NCI-H1694 treated with DMSO at 0.1 percent for 48 hours (cell line): ENCODE results near the gene AKIRIN2.

Experiments
- DNase-seq: peaks from one replicate; lab custom pipeline; 2025; lab: John Stamatoyannopoulos, UW

AKIRIN2 gene

DNA sequence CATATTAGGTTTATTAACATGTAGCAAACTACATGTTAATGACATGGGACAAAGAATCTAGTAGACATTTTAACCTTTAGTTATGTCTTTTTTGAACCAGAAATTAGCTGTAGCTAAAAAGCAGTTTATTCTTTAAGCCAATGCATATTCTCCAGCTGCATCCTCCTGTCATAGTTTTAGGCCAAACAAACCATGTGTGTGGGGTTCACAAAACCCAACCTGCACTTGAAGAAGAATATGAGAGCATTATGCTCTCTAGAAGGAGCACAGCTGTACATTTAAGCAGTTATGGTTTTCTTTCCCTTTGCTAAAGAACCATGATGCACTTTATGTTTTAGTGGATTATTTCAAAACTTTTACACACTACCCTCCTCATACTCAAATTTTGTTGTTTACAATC lies 46.2 kb downstream of the AKIRIN2 start:
- DNase-seq: no peak

DNA sequence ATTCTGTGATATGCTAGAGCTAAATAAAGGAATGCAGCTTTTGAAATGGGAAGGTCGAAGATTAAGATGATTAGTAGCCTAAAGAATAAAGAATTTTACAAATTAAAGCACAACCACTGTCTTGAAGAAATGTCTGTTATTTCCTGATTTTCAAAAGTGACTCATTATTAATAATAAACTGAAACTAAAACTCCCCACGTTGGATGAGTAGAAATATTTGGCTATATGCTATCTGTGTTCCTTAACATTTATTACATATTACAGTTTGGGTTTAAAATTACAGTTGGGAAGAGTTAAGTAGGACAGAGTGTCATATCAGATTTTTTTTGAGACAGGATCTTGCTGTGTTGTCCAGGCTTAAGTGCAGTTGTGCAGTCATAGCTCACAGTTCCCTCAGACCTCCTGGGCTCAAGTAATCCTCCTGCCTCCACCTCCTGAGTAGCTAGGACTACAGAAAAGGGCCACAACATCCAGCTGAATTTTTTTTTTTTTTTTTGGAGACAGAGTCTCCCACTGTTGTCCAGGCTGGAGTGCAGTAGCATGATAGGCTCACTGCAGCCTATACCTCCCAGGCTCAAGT lies 47.1 kb downstream of the AKIRIN2 start:
- no peak for DNase-seq

DNA sequence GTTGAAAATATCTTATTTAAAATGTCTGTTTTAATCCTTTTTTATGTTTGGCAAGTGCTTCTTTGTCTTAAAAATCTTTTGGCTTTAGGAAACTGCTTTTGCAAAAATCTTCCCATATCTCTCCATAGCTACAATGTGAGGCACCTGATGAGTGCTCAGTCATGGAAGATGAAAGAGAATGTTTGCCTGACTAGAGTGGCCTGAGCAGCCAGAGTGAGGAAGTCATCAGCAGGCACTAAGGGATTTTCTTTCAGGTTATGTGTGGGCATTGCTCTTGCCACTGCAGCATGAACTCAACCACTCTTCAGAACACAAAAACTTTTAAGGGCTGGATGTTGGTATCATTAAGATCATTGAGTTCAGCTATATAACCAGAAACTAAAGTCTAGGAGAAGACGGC lies 47.9 kb downstream of the AKIRIN2 start:
- no peak for DNase-seq

DNA sequence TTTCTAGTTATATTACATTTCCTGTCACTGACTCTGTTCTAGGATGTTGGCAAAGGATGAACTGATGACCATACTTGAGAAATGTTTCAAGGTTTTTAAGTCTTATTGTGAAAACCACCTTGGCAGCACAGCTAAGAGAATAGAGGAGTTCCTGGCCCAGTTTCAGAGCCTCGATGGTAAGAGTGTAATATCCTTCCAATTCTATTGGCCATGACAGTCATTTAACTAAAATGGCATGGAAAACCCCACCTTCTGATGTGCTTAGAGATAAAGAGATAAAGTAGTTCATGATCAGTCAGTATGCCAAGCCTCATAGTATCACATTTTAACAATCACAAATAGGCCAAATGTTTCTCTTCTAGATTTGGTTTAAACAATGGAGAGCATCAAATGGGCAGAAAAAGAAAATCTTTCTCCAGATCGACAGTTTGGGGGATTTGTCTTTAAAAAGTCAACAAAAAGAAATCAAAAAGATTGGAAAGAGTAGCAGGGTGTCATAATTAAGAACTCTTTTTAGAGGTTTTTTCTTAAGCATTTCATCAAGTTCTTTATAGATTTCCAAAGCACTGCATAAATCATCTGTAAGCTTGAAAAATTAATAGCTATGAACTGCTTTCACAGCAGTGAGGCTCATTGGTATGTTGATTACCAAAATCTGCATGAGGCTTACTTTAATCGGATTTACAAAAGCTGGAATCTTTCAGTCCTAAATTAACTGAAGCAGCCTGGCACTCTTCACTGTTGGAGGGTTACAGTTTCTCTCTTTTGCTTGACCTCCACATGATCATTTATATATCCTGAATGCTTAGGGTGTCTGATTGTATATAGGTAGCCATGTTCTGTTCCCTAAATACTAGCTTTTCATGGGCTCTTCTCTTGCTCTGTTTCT lies 48.7 kb downstream of the AKIRIN2 start:
- no peak for DNase-seq

DNA sequence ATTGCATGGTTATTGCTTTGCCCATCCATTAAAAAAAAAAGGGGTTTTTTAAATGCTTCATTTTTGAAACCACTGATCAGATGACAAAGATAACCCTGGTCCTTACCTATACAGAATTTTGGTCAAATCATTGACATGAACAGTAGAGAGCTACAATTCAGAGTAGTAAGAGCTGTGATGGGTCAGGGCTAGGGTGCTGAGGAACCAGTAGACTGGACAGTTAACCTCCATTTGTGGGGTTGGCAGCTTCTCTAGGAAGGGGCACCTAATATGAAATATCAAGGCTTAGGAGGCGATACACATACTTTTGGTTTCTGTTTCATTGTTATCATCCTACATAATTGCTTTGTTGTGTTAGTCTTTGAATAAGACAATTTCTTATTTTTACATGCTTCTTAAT lies 57.0 kb downstream of the AKIRIN2 start:
- DNase-seq: no peak

DNA sequence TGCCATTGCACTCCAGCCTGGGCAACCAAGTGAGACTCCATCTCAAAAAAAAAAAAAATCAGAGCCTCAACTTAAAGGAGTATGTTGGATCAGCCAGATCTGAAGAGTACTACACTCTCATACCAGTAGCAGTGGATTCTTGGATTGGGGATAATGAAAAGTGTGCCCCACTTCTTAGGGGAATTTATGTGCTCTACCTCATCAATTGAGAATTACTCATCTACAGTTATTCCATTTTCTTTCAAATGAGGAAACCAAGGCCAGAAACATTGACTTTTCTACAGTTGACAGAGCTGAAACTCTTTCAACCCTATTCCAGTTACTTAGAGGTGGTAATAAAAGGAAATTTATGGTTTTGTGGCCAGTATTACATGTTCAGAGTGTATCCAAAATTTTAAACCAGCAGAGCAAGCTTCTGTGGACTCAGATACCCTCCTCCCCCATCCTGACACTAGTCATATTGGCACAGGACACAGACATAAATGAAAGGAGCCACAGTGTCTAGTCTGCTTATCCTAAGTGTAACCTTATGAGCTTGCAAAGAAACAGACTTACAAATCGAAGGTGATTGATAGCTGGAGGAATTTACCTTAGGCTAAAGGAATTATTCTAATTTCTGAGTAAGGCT lies 60.9 kb downstream of the AKIRIN2 start:
- DNase-seq: no peak

DNA sequence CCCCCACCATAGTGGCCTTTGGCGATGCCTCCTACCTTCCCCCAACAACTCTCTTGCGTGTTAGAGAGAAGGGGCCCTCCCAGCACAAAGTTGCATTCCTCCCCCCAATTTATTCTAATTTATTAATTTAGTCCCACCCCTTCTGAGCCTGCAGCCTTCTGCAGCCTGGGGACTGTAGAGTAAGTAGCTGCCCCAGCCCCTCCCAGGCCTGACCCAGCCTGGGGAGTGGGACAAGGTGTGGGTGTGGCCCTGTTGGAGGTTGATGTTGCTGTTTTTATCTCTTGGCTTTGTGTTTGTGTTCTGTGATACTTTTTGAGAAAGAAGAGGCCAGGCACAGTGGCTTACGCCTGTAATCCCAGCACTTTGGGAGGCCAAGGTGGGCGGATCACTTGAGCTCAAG lies 62.7 kb downstream of the AKIRIN2 start:
- no peak for DNase-seq

DNA sequence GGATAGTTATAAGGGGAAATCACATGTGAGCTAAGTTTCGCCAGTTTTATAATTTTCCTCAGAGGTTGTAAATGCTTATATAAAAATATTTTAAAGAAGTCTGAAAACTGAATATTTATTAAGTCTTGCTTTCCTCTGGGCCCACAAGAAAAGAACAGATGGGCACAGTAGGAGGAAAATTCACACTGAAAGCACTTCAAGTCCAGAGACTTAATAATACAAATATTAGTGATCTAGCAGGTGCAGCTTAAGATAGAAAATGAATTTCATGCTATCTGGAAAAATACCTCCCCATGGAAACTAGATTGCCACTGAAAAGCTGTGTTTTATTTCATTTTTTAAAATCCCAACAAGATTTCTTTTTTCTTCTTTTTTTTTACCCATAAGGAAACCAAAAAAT lies 64.9 kb downstream of the AKIRIN2 start:
- DNase-seq: no peak

DNA sequence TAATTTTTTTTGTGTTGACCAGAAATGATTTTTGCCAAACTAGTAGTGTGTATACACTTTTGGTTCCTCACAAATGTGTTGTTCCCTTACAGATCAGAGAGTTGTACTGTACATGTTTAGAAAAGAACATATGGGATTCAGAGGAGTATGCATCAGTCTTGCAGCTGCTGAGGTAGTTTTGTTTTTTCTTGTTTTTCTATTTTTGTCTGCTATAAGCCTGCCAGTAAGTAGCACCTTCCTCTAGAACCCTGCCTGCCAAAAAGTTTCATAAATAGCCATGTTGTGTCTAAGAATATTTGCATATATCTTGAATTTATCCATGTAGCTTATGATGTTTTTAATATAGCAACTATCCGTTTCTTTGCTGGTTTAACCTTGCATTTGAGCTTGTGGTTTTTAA lies 65.7 kb downstream of the AKIRIN2 start:
- DNase-seq: no peak

DNA sequence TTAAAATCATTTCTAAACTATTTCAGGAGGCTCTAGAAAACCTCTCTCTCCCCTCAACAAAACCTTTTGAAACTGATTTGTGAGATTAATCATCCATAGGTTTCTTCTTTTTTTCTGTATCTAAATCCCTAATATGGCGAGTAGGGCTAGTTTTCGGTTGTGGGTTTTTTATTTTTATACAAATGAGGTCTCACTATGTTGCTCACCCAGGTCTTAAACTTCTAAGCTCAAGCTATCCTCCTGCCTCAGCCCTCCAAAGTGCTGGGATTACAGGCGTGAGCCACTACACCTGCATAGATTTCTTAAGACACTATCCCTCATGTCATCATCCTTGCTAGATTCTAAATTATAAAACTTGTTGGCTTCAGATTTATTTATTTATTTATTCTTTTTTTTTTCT lies 68.2 kb downstream of the AKIRIN2 start:
- no peak for DNase-seq

DNA sequence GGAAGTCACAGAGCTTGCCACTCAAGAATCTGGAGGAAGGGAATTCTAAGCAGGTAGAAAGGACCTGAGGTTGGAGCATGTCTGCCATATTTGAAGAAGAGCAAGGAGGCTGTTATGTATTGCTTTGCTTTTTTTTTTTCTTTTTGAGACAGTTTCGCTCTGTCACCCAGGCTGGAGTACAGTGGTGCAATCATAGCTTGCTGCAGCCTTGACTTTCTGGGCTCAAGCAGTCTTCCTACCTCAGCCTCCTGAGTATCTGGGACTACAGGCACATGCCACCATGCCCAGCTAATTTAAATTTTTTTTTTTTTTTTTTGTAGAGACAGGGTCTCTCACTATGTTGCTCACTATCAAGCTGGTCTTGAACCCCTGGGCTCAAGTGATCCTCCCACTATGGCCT lies 71.3 kb downstream of the AKIRIN2 start:
- DNase-seq: no peak

DNA sequence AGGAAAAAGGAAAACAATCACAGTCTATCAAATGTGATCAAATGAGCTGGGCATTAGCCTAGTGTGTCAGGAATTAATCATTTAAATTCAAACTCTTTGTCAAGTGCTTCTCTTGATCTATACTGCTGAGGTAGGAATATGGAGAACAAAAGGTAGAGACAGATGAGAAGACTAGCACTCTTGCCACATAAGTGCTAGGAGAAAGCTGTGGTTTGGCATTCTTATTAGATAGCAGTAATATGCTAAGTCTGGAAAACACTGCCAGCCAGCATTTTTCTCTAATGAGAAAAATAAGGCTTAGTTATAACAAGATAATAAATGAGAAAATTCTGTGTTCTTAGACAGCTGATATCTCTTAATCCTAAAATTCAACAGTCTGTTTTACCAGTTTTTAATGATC lies 73.2 kb downstream of the AKIRIN2 start:
- no peak for DNase-seq

DNA sequence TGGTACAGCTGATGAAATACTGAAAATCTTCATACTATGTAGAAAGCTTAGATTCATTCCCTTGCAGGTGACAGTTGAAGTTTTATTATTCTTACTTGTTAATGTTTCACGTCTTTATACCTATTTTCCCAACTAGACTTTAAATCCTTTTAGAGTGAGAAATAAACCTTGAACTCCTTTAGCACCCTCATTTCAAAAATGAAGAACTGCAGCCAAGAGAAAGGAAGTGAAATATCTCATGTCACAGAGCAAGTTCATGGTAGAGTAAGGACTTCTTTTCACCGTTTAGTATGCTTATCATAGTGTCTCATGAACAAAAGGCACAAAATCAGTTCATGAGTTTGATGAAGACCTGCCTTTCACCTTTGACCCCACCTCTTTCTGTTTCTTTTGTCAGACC lies 73.6 kb downstream of the AKIRIN2 start:
- no peak for DNase-seq
